ENCODE measurements around the gene NR3C2.
"Not testable (repeated sequence)": the region's sequence is repeated elsewhere in the genome, so short reads cannot be mapped to it uniquely, and the experiment has no call there.

The NR3C2 gene

DNA sequence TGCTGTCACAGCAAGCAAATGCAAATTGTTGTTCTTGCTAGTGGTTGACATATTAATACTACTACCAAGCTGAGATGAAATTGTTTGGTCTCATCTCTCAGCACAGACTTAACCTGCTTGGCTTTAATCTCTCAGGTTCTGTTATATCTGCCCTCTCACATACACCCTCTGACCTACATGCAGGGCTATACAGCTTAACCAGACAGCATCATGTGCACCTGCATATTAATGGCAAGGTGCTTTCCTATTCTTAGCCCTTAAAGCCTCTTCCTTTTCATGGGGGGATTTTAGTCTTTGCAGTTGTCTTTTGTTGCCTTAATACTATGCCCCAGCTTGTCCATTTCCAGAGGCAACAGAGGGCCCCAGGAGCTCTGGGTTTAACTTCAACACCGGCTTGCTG lies 114.5 kb downstream of the NR3C2 start:
- no CpG with 5 or more reads among the region's 1 CpG for WGBS (ENCODE audit: insufficient coverage)
- Histone ChIP-seq H3K27me3 (replicated peaks in 2 of 5; ENCODE audit: control insufficient read depth in 4 of 5, insufficient read depth in 5 of 5, low read length in 4 of 5) (peaks cover 0 to 1% (median 0%) of the 10 kb centered on the region in 5 experiments), H3K4me1 (ENCODE audit: control extremely low read depth in 1 of 4, control insufficient read depth in 4 of 4, insufficient read depth in 4 of 4, low read length in 3 of 4) (no peaks in the 10 kb centered on the region), H3K27ac (ENCODE audit: insufficient read depth in 1 of 2, low read depth in 1 of 2, low read length in 2 of 2, poor library complexity in 1 of 2, severe bottlenecking in 2 of 2) (no peak overlapping the region), H3K36me3 (ENCODE audit: control insufficient read depth in 4 of 4, insufficient read depth in 4 of 4, low read length in 3 of 4) (no peaks in the 10 kb centered on the region), H3K4me3 (ENCODE audit: control insufficient read depth in 1 of 7, extremely low read depth in 1 of 7, insufficient read depth in 4 of 7, low read depth in 2 of 7, low read length in 6 of 7) (no peak overlapping the region), H3K9me3 (ENCODE audit: control extremely low read depth in 1 of 5, control insufficient read depth in 4 of 5, insufficient read depth in 2 of 5, low read depth in 1 of 5, low read length in 4 of 5) (no peaks in the 10 kb centered on the region)
- DNase-seq: no peak
- ChIA-PET POLR2A (interaction anchor here (0.6 kb wide), 1 partner anchor 639 kb away, joined by 5 read pairs; no protein-coding TSS in a partner anchor), CTCF (interaction anchor here (1.6 kb wide), 1 partner anchor 14 kb away, joined by 3 read pairs; no protein-coding TSS in a partner anchor)

- H3K27me3 ChIP-seq (replicated peaks in 2 of 5; ENCODE audit: control insufficient read depth in 4 of 5, insufficient read depth in 5 of 5, low read length in 4 of 5); H3K36me3 ChIP-seq (ENCODE audit: control insufficient read depth in 4 of 4, insufficient read depth in 4 of 4, low read length in 3 of 4); POLR2A ChIA-PET; CTCF ChIA-PET; H3K9me3 ChIP-seq (ENCODE audit: control extremely low read depth in 1 of 5, control insufficient read depth in 4 of 5, insufficient read depth in 2 of 5, low read depth in 1 of 5, low read length in 4 of 5); H3K4me3 ChIP-seq (ENCODE audit: control insufficient read depth in 1 of 7, extremely low read depth in 1 of 7, insufficient read depth in 4 of 7, low read depth in 2 of 7, low read length in 6 of 7); H3K27ac ChIP-seq (ENCODE audit: insufficient read depth in 1 of 2, low read depth in 1 of 2, low read length in 2 of 2, poor library complexity in 1 of 2, severe bottlenecking in 2 of 2); DNase-seq; H3K4me1 ChIP-seq (ENCODE audit: control extremely low read depth in 1 of 4, control insufficient read depth in 4 of 4, insufficient read depth in 4 of 4, low read length in 3 of 4): not testable (repeated sequence)
- no CpG with 5 or more reads among the region's 17 CpGs for WGBS (ENCODE audit: insufficient coverage)
Observed at GRCh38 chr4:148323316-148323715, 118.9 kb downstream of the NR3C2 start.

- Histone ChIP-seq H3K4me1 (ENCODE audit: control extremely low read depth in 1 of 4, control insufficient read depth in 4 of 4, insufficient read depth in 4 of 4, low read length in 3 of 4) (peaks cover 0 to 3% (median 0%) of the 10 kb centered on the region in 4 experiments), H3K9me3 (ENCODE audit: control extremely low read depth in 1 of 5, control insufficient read depth in 4 of 5, insufficient read depth in 2 of 5, low read depth in 1 of 5, low read length in 4 of 5) (no peaks in the 10 kb centered on the region), H3K4me3 (ENCODE audit: control insufficient read depth in 1 of 7, extremely low read depth in 1 of 7, insufficient read depth in 4 of 7, low read depth in 2 of 7, low read length in 6 of 7) (no peak overlapping the region), H3K36me3 (ENCODE audit: control insufficient read depth in 4 of 4, insufficient read depth in 4 of 4, low read length in 3 of 4) (no peaks in the 10 kb centered on the region), H3K27me3 (replicated peaks in 2 of 5; ENCODE audit: control insufficient read depth in 4 of 5, insufficient read depth in 5 of 5, low read length in 4 of 5) (no peaks in the 10 kb centered on the region), H3K27ac (ENCODE audit: insufficient read depth in 1 of 2, low read depth in 1 of 2, low read length in 2 of 2, poor library complexity in 1 of 2, severe bottlenecking in 2 of 2) (no peak overlapping the region)
- POLR2A ChIA-PET: no interaction called here
- 100% methylated on average over 2 of the region's 2 CpGs for WGBS (ENCODE audit: insufficient coverage)
- no peak for DNase-seq
- CTCF ChIA-PET: no interaction called here
Observed at GRCh38 chr4:148315049-148315448, 127.2 kb downstream of the NR3C2 start.

- Histone ChIP-seq H3K27me3 (replicated peaks in 2 of 5; ENCODE audit: control insufficient read depth in 4 of 5, insufficient read depth in 5 of 5, low read length in 4 of 5) (no peaks in the 10 kb centered on the region), H3K27ac (ENCODE audit: insufficient read depth in 1 of 2, low read depth in 1 of 2, low read length in 2 of 2, poor library complexity in 1 of 2, severe bottlenecking in 2 of 2) (no peak overlapping the region), H3K9me3 (ENCODE audit: control extremely low read depth in 1 of 5, control insufficient read depth in 4 of 5, insufficient read depth in 2 of 5, low read depth in 1 of 5, low read length in 4 of 5) (no peaks in the 10 kb centered on the region), H3K36me3 (ENCODE audit: control insufficient read depth in 4 of 4, insufficient read depth in 4 of 4, low read length in 3 of 4) (no peaks in the 10 kb centered on the region), H3K4me1 (ENCODE audit: control extremely low read depth in 1 of 4, control insufficient read depth in 4 of 4, insufficient read depth in 4 of 4, low read length in 3 of 4) (peaks cover 0 to 3% (median 0%) of the 10 kb centered on the region in 4 experiments), H3K4me3 (ENCODE audit: control insufficient read depth in 1 of 7, extremely low read depth in 1 of 7, insufficient read depth in 4 of 7, low read depth in 2 of 7, low read length in 6 of 7) (no peak overlapping the region)
- DNase-seq: no peak
- POLR2A ChIA-PET: no interaction called here
- no CpG with 5 or more reads among the region's 2 CpGs for WGBS (ENCODE audit: insufficient coverage)
- CTCF ChIA-PET: interaction anchor here (1.0 kb wide), 1 partner anchor 14 kb away, joined by 3 read pairs; no protein-coding TSS in a partner anchor
Observed at GRCh38 chr4:148312956-148313490, 129.2 kb downstream of the NR3C2 start.

- no peak for DNase-seq
- POLR2A ChIA-PET: no interaction called here
- no peak overlapping the region for H3K27ac ChIP-seq (ENCODE audit: insufficient read depth in 1 of 2, low read depth in 1 of 2, low read length in 2 of 2, poor library complexity in 1 of 2, severe bottlenecking in 2 of 2)
- H3K4me3 ChIP-seq (ENCODE audit: control insufficient read depth in 1 of 7, extremely low read depth in 1 of 7, insufficient read depth in 4 of 7, low read depth in 2 of 7, low read length in 6 of 7): no peak overlapping the region
- CTCF ChIA-PET: no interaction called here
- H3K9me3 ChIP-seq (ENCODE audit: control extremely low read depth in 1 of 5, control insufficient read depth in 4 of 5, insufficient read depth in 2 of 5, low read depth in 1 of 5, low read length in 4 of 5): no peaks in the 10 kb centered on the region
- no peaks in the 10 kb centered on the region for H3K27me3 ChIP-seq (replicated peaks in 2 of 5; ENCODE audit: control insufficient read depth in 4 of 5, insufficient read depth in 5 of 5, low read length in 4 of 5)
- peaks cover 0 to 3% (median 0%) of the 10 kb centered on the region in 4 experiments for H3K4me1 ChIP-seq (ENCODE audit: control extremely low read depth in 1 of 4, control insufficient read depth in 4 of 4, insufficient read depth in 4 of 4, low read length in 3 of 4)
- no peaks in the 10 kb centered on the region for H3K36me3 ChIP-seq (ENCODE audit: control insufficient read depth in 4 of 4, insufficient read depth in 4 of 4, low read length in 3 of 4)
Observed at GRCh38 chr4:148311526-148311925, 130.7 kb downstream of the NR3C2 start.

- 100% methylated on average over 3 of the region's 3 CpGs for WGBS (ENCODE audit: insufficient coverage)
Observed at GRCh38 chr4:148310756-148311155, 131.5 kb downstream of the NR3C2 start.

DNA sequence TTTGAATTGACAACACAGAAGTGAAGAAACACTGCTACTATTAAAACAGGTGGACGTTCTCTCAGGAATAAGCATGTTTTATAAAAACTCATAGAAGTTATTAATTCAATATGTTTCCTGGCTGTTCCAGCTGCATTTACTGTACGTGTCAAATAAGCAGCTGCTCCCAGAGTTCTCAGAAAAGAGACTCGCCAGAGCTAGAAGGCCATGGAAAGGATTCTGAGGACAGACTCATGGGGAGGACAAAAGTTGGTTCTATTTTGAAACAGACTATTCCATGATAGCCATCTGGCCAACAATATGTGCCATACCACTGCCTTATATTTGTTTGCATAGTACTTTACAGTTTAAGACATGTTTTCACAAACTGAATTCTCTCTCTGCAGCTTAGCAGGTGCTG lies 136.5 kb downstream of the NR3C2 start:
- WGBS (ENCODE audit: insufficient coverage): 100% methylated on average over 1 of the region's 3 CpGs
- ChIA-PET POLR2A (no interaction called here), CTCF (no interaction called here)
- Histone ChIP-seq H3K9me3 (ENCODE audit: control extremely low read depth in 1 of 5, control insufficient read depth in 4 of 5, insufficient read depth in 2 of 5, low read depth in 1 of 5, low read length in 4 of 5) (peaks cover 0 to 2% (median 0%) of the 10 kb centered on the region in 5 experiments), H3K27ac (ENCODE audit: insufficient read depth in 1 of 2, low read depth in 1 of 2, low read length in 2 of 2, poor library complexity in 1 of 2, severe bottlenecking in 2 of 2) (no peak overlapping the region), H3K36me3 (ENCODE audit: control insufficient read depth in 4 of 4, insufficient read depth in 4 of 4, low read length in 3 of 4) (no peaks in the 10 kb centered on the region), H3K27me3 (replicated peaks in 2 of 5; ENCODE audit: control insufficient read depth in 4 of 5, insufficient read depth in 5 of 5, low read length in 4 of 5) (no peaks in the 10 kb centered on the region), H3K4me3 (ENCODE audit: control insufficient read depth in 1 of 7, extremely low read depth in 1 of 7, insufficient read depth in 4 of 7, low read depth in 2 of 7, low read length in 6 of 7) (no peak overlapping the region), H3K4me1 (ENCODE audit: control extremely low read depth in 1 of 4, control insufficient read depth in 4 of 4, insufficient read depth in 4 of 4, low read length in 3 of 4) (no peaks in the 10 kb centered on the region)
- DNase-seq: no peak

More at GRCh38 chr4:148310756-148311155, 131.5 kb downstream of the NR3C2 start:
- Histone ChIP-seq H3K27ac (ENCODE audit: insufficient read depth in 1 of 2, low read depth in 1 of 2, low read length in 2 of 2, poor library complexity in 1 of 2, severe bottlenecking in 2 of 2) (no peak overlapping the region), H3K36me3 (ENCODE audit: control insufficient read depth in 4 of 4, insufficient read depth in 4 of 4, low read length in 3 of 4) (no peaks in the 10 kb centered on the region), H3K9me3 (ENCODE audit: control extremely low read depth in 1 of 5, control insufficient read depth in 4 of 5, insufficient read depth in 2 of 5, low read depth in 1 of 5, low read length in 4 of 5) (no peaks in the 10 kb centered on the region), H3K27me3 (replicated peaks in 2 of 5; ENCODE audit: control insufficient read depth in 4 of 5, insufficient read depth in 5 of 5, low read length in 4 of 5) (no peaks in the 10 kb centered on the region), H3K4me1 (ENCODE audit: control extremely low read depth in 1 of 4, control insufficient read depth in 4 of 4, insufficient read depth in 4 of 4, low read length in 3 of 4) (peaks cover 0 to 3% (median 0%) of the 10 kb centered on the region in 4 experiments), H3K4me3 (ENCODE audit: control insufficient read depth in 1 of 7, extremely low read depth in 1 of 7, insufficient read depth in 4 of 7, low read depth in 2 of 7, low read length in 6 of 7) (no peak overlapping the region)
- CTCF ChIA-PET: no interaction called here
- POLR2A ChIA-PET: no interaction called here
- no peak for DNase-seq

Data from common myeloid progenitor, CD34-positive (primary cell).